Activated CD4-positive, alpha-beta T cell treated with anti-CD3 and anti-CD28 coated beads, Interleukin-2, amount 50 U/mL, for 1 hour (primary cell): ENCODE data around the gene PSTPIP1.

Experiments used
- DNase-seq: peaks from one replicate; pipeline ENCODE4 v3.0.0-alpha.2; 2020

Gene PSTPIP1

DNA sequence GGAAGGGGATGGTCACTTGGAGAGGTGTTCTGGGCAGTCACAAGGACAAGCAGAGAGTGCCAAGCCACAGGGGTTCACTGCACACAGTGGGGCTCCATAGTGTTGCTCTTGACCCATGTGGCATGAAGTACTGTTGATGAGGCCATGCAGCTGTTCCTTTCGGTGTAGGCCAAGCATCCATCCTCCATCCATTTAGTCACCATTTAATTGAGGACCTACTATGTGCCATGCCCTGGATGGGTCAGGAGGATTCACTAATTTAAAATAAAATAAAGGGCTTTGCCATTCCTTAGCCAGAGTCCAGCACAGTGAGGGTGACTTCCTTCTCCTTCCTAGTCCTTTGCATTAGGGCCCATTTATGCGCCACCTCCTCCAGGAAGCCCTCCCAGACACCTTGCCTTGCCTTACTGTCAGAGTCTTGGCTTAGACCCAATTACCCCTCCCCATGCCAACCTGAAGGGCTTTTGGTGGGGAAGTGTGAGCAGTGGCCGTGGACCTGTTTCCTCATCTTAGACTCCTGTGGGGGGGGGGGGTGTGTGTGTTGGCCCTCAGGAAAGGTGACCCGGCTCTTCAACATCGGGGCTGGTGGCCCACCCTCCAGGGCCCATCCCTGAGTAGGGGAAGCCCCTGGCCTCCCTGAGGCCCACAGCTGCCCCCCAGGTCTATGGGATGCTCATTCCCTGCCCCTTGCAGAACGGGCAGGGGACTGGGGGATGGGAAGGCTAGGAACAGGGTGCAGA is 25.6 kb downstream of the PSTPIP1 start:
- no peak for DNase-seq

DNA sequence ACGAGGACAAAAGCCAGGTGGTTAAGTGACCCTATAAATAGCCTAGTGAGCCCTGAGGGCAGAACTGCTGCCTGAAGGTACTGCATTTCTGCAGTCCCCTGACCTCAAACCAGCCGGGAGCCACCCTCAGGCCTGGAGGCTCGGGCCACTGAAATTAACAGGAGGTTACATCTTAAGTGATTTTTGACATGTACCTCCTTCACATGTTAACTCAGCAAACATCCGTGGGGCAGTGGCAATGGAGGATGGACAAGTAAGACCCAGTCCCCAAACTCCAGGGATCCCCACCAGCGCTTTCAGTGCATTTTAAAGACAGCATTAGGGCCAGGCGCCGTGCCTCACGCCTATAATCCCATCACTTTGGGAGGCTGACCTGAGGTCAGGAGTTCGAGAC is 26.2 kb downstream of the PSTPIP1 start:
- DNase-seq: no peak

DNA sequence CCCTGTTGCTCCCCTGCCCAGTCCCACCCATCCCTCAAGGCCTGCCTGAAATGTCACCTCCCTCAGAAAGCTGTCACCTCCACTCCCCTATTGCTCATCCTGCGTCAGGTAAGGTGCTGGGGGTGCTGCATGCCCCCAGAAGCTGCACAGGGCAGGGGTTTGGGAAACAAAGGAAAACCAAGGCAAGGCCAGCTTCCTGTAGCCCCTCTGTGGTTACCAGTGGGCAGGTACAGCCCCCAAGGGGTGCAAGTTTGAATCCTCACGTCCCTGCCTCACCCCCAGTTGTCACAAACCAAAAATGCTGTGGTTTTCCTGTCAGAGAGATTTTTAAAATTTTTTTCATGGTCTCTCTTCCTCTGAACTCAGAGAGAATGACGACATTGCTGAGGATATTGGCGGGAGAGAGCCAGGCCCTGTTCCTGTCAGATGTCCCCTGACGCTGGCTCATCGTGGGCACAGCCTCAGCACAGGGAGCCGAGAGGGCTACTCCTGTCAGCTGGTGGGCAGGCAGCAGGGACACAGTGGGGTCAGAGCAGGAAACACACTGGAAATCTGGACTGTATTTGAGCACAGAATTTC is 27.0 kb downstream of the PSTPIP1 start:
- DNase-seq: no peak

DNA sequence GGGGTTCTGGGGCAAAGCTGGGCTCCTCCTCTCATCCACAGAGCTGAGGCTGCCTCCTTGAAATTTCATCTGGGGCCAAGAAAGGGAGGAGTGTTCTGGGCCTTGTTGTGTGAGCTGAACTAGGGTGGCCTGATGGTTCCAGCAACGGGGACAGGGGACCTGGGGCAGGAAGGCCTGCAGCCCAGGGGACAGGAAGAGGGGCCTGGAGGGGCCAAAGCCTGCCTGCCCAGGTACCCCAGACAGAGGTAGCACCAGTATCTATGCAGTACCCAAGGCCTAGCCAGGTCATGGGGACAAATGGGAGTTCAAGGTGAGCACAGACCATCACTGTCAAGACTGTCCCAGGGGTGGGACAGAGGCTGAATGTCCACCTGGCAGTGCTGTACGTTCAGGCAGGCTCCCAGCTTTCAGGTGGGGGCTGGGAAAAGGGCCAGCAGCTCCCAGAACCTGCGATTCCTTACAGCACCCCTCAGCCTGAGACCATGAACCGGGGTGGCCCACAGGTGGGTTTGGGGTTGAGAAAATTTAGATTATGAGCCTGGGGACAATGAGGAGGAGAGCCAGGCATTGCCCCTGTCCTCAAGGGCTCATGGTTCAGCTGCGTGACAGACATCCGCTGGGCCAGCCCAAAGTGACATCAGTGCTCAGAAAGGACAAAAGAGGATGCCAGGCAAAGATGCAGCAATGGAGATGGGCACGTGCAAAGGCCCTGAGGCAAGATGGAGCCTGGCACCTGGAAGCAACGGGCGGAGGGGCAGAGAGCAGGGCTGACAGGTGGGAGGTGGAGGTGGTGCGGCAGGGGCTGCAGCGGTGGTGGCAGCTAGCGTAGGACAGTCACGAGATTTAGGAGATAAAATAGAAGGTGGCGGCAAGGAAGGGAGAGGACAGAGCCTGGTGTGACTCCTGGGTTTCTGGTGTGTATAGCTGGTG is 28.0 kb downstream of the PSTPIP1 start:
- no peak for DNase-seq

DNA sequence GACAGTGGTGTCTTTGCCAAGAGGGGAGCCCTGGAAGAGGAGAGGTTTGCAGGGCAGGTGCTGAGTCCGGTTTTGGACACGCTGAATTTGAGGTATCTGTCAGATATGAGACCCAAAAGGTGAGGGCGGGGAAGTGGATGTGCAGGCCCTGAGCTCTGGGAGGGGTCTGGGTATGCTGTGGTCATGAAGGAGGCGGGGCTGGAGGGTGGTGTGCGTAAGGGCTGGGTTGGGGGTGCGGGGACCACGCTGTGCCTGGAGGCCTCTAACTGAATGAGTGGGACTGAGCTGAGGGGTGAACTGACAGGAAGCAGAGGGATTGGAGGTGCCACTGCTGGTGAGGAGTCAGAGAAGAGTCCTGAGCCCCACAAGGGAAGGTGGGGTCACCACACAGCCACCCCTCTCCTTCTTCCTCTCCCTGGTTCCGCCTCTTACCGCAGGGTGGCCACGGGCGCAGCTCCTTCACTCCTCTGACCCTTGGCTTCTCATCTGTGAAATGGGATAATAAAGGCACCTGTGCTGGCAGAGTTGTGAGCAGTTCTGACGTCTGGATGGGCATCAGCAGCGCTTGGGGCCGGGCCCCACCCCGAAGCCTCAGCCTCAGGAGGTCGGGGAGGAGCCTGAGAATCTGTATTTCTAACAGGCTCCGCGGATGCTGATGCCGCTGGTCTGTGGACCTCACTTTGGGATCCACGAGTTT is 28.8 kb downstream of the PSTPIP1 start:
- no peak for DNase-seq

DNA sequence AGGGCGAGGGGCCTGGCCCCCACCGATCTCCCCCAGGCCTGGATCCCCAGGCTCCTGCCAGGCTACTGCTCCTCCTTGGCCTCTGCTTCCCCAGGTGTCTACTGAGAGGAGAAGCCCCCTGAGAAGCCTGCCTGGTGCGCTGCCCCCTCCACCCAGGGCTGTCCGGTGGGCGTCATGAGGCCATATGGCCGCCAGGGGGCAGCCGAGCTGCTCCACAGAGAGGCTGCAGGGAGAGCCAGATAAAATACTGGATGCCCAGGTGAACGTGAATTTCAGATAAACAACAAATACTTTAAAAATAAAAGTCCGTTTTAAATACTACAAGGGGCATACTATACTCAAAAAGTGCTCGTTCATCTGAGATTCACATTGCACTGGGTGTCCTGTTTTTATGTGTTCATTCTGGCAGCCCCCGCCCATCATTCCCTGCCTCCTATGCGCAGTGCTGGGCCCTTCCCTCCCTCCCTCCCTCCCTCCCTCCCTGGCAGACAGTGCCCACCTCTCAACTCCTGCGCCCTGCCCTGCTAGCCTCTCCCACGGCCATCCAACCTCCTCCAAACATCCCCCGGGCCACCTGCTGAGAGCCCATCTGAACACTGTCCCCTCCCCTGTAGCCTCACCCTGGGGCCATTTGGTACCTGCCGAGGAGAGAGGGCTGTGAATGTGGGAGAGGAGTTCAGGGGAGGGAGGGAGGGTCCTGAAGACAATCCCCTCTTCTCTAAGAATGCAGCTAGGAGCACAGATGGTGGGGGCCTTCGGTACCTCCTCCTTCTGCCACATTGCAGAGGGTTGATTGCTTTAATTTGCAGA is 29.6 kb downstream of the PSTPIP1 start:
- DNase-seq: peak; percentile 67

DNA sequence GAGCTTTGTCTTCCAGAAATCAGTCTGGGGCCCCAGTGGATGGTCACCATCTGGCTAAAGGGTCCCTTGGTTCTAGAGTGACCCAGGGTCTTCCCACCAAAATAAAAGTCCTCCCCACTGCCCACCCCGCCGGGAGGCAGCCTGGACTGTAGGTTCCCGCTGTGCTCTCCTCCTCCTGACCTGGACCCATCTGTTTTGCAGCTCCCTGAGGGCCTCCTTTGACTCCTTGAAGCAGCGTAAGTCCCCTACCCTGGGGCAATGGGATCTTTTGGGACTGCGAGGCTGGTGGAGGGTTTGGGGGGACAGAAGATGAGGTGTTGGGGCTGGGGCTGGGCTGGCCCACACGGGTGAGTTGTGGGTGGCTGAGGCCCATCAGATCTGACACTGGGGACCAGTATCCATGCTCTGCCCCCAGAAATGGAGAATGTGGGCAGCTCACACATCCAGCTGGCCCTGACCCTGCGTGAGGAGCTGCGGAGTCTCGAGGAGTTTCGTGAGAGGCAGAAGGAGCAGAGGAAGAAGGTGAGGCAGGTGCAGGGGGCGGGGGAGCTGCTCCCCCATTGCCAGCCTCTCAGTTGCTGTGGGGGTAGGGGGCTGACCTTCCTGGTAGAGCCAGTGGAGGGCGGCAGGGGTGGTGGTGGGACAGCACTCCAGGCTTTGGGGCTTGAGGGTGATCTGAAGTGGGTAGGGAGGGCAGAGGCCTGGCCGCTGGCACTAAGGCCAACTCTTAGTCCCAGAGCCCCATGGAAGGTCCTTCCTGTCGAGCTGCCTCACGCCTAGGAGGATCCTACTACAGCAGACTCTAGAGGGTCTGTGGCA is 30.4 kb downstream of the PSTPIP1 start:
- DNase-seq: no peak

DNA sequence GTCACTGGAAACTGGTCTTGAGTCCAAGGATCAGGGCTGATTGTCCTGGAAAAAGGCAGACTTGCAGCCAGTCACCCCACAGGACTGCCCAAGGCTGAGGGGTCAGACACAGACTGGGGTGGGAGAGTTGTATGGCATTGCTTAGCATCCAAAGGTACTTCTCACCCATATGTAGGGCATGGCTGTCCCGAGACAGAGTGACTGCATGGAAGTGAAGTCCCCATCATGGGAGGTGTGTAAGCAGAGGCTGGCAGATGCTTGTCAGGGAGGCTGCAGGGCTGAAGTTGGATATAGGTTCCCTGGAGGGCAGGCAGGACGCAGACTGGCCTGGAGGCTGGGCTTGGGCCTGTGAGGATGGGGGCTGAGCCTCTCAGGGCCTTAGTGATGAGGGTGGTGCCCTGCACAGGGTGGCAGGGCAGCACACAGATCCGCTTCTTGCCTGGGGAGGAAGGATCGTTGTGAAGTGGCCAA is 31.1 kb downstream of the PSTPIP1 start:
- DNase-seq: no peak

DNA sequence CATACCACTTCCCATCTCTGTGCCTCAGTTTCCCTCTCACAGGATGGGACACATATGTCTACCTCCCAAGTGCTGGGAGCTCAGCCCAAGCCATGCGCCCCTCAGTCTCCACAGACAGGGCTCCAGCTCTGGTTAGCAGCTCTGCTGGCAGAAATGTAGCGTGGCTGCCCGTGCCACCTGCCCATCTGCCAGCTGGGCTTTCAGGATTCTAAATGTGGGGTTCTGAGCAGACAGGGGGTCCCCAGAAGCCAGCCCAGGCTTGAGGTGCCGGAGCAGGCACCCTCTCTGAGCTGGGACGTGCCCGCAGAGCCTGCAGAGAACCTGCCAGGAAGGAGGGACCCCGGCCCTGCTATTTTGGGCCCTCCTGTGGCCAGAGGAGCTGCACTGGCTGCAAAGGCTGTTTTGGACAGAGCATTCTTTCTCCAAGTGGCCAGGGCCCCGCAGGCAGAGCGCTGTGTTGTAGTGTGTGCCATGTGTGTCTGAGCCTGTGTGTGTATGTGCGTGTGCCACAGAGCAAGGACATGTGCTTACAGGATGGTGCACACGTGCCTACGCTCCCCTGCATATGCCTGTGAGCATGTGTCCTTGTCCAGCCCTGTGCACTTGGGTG is 31.7 kb downstream of the PSTPIP1 start:
- DNase-seq: no peak

DNA sequence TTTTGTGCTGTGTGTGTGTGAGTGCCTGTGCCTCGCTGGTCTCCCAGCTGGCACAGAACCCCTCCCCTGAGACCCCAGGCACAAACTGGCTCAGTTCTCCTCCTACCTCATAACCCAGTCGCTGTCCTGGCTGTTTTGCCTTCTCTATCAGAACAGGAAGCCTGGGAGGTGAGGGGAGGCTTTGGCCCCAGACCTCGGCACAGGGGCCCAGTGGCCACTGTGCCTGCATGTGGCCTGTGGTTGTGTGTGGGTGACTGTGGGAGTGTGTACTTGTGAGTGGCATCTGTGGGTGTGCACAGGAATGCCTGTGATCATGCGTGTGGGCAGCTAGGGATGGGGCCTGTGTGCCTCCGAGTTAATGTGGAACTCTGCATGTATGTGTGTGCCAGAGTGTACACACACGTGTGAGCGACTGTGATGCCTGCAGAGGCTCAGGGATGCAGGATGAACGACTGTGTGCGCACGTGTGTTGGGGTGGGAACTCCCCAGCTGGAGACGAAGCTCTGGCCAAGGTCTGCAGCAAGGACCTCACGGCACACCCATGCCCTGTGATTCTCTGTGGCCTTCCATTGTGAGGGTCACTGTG is 32.3 kb downstream of the PSTPIP1 start:
- no peak for DNase-seq

DNA sequence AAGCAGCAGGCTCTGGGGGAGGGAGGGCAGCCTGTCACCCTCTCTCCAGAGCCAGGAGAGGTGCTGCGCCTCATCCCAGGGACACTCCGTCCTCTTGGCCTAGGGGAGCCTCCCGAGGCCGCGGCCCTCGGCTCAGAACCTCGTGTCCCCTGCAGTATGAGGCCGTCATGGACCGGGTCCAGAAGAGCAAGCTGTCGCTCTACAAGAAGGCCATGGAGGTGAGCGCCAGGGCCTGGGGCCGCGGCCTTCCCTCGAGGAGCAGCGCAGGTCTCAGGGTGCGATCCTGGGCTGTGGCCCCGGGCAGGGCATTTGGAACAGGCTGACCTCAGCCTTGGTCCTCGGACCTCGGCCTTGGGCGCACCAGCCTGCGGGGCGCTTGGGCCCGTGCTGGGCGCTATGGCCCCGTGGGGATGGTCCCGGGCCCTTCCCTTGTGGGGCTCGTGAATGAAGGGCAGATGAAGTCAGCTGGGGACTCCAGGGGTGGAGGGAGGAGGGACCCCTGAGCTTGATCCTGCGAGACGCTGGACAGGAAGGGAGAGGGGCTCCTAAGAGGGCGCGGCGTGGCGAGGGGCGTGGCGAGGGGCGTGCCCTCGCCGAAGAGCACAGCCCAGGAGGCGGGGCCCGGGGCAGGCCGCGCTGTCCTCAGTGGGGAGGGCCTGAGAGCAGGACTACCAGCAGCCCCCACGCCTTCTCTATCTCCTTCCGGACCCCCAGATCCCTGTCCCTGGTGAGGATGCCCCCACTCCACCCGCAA is 32.9 kb downstream of the PSTPIP1 start:
- no peak for DNase-seq

DNA sequence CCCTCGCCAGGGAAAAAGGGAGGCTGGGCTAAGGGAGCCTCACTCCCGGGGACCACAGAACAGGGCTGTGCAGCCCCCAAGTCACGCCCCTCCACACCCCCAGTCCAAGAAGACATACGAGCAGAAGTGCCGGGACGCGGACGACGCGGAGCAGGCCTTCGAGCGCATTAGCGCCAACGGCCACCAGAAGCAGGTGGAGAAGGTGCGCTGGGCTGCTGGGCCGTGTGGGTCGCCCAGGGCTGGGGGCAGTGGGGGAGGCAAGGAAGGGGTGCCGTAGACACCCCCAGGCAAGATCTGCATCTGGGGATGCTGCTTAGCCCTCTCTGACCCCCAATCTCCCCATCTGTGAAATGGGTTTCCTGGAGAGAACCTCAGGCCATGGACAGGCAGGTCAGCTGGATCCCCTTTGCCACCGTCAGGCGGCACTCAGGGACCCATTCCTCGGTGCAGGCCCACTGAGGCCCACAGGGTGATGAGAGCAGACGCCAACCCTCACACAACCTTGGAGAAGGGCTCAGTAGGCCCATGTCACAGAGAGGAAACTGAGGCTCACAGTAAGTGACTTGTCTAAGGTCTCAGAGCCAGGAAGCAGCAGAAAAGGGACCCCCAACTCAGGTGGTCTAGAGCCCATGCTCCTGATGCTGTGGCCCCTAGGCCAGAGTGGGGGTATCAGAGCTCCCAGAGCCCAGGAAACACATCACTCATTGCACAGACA is 33.7 kb downstream of the PSTPIP1 start:
- DNase-seq: no peak

DNA sequence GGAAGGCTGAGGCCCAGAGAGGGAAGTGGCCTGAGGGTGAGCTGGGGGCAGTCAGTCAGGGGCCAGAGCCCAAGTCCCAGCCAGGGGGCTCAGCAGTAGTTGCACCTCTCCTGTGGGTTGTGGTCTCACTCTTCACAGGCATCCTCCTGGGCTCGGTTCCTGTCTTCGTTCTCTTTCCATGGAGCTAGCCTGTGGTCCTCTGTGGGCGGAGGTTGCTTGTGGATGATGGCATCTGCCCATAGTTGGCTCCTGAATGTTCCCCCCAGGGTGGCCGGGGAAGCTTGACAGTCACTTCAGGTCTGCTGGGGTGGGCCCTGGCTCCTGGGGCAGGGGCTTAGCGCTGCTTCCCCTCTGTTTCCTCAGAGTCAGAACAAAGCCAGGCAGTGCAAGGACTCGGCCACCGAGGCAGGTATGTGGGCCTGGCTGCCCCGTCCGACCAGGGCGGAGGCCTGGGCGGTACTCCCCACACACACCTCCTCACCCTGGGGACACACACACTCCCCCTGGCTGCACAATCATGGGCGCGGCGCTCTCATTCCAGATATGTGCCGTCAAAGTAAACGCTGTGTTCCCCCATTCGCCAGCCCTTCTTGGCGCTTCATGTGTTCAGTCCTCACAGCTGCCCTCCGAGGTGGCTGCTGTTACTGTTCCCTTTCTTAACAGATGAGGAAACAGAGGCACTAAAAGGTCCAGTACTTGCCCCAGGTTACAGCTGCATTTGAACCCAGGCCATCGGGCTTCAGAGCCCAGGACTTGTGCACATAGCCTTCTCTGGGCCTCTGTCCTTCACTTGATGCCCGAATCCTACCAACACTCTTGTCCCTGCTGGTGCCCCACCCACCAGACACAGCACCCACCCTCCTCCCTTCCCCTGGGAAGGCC is 34.5 kb downstream of the PSTPIP1 start:
- DNase-seq: no peak

DNA sequence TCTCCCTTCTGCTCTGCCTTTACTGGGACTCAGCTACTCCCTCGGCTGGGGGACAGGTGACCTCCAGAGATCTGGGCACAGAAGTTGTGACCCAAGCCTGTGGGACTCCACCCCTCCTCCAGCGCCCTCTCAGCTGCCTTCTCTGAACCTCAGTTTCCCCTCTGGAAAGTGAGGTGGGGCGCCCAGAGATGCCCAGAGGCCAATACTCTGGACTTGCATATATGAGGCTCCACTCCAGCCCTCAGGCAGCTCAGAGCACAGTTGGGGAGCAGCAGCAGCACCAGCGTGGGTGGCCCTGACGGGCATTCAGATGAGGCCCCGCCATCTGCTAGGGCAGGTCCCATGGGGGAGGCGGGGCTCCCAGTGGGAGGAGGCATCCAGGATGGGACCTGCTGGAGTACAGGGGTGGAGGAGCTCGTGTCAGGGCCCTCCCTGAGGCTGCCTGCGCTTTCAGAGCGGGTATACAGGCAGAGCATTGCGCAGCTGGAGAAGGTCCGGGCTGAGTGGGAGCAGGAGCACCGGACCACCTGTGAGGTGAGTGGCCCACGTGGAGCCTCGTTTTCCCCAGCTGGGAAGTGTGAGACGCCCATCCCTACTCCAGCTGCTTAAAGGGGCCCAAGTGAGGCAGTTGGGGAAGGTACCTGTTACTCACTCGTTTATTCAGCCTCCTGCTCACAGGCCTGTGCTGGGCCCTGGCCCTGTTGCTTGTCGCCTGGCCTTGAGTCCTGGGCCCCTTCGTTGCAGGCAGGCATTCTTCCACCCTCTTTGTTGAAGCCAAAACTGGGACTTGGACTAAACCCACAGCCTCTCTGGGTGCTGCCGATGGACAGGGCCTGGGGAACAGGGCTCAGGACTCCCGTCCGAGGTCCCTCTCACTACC is 35.4 kb downstream of the PSTPIP1 start:
- DNase-seq: no peak

DNA sequence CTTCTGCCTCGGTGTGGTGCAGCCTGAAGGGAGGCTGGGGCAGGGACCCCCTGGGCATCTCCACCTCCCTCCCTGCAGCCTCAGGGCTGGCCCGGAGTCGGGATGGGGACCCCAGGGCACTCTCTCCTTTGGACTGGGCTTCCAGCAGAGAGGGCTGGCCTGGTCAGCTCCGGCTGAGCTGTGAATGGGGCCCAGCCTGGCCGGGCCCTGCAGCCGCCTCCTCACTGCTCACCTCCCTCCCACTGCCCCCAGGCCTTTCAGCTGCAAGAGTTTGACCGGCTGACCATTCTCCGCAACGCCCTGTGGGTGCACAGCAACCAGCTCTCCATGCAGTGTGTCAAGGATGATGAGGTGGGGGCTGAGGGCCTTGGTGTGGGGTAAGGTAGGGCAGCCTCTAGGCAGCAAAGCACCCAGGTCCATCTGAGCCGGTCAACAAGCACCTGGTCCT is 36.0 kb downstream of the PSTPIP1 start:
- DNase-seq: no peak

DNA sequence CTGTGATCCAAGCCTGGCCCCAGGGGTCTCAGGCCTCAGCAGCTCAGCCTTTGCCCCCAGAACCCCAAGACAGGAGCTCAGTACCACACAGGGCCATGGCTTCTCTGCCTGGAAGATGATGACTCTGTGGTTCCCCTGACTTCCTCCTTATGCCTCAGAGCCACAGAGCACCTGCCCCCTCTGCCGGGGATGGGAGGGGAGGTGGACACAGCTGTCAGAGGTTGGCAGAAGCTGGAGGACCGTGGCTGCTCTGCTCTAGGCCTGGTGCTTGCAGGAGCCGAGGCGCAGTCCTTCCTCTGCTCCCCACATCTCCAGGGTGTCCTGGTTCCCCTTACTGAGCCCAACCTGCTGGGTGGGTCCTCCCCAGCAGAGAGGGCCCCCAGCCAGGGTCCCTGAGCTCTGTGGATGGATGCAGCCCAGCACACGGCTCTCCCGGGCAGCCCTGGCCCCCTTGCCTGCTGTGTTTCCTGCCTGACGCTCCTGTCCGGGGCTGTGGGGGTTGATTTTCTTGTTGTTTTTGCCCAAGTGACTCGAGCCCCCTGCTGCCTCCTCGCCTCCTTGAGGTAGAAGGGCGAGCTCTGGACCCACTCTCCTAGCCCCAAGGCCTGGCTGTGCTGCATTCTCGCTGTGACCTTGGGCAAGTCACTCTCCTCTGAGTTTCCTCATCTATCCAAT is 36.6 kb downstream of the PSTPIP1 start:
- DNase-seq: no peak
